Anterior cingulate cortex (tissue), 58 donors: ENCODE data around the gene FBXW4.

Experiments
- DNase-seq, 58 donors: peaks; one replicate each; lab custom pipeline; 2025; lab: John Stamatoyannopoulos, UW

The FBXW4 gene

GRCh38 chr10:101694674-101695403, at the start of gene FBXW4:
TSS of gene FBXW4 (minus strand) at chr10:101695170. CDS start at chr10:101695105, 65 bp downstream.
- peak in 52 of 58 donors; percentile 1 to 77 (median 46) for DNase-seq

- DNase-seq, result no peak
Measured at GRCh38 chr10:101744267-101744666, 49.3 kb upstream of the FBXW4 start.

GRCh38 chr10:101741938-101742337, 47.0 kb upstream of the FBXW4 start:
- no peak for DNase-seq

GRCh38 chr10:101736666-101737065, 41.7 kb upstream of the FBXW4 start:
- DNase-seq, result no peak

- no peak for DNase-seq
Measured at GRCh38 chr10:101732096-101732495, 37.1 kb upstream of the FBXW4 start.

- no peak for DNase-seq
Measured at GRCh38 chr10:101726115-101726387, 31.1 kb upstream of the FBXW4 start.

- no peak for DNase-seq
Measured at GRCh38 chr10:101725296-101726114, 30.5 kb upstream of the FBXW4 start.

- DNase-seq, result no peak
Measured at GRCh38 chr10:101724446-101724845, 29.5 kb upstream of the FBXW4 start.

GRCh38 chr10:101723176-101723575, 28.2 kb upstream of the FBXW4 start:
- no peak for DNase-seq

- no peak for DNase-seq
Measured at GRCh38 chr10:101721806-101722205, 26.8 kb upstream of the FBXW4 start.

- DNase-seq, result no peak
Measured at GRCh38 chr10:101720606-101721230, 25.7 kb upstream of the FBXW4 start.

- DNase-seq, result no peak
Measured at GRCh38 chr10:101718690-101719275, 23.8 kb upstream of the FBXW4 start.

GRCh38 chr10:101716891-101717659, 22.1 kb upstream of the FBXW4 start:
- DNase-seq, result no peak

GRCh38 chr10:101712997-101713396, 18.0 kb upstream of the FBXW4 start:
- no peak for DNase-seq

- DNase-seq, result no peak
Measured at GRCh38 chr10:101710793-101711192, 15.8 kb upstream of the FBXW4 start.

GRCh38 chr10:101710059-101710695, 15.2 kb upstream of the FBXW4 start:
- no peak for DNase-seq

- DNase-seq, result no peak
Measured at GRCh38 chr10:101709359-101710058, 14.5 kb upstream of the FBXW4 start.

GRCh38 chr10:101708870-101709269, 13.9 kb upstream of the FBXW4 start:
- DNase-seq, result no peak

- DNase-seq, result no peak
Measured at GRCh38 chr10:101708073-101708472, 13.1 kb upstream of the FBXW4 start.
